Measurements from ENCODE around the gene NEDD4.
"Not testable (repeated sequence)": the region's sequence is repeated elsewhere in the genome, so short reads cannot be mapped to it uniquely, and the experiment has no call there.

The NEDD4 gene

DNA sequence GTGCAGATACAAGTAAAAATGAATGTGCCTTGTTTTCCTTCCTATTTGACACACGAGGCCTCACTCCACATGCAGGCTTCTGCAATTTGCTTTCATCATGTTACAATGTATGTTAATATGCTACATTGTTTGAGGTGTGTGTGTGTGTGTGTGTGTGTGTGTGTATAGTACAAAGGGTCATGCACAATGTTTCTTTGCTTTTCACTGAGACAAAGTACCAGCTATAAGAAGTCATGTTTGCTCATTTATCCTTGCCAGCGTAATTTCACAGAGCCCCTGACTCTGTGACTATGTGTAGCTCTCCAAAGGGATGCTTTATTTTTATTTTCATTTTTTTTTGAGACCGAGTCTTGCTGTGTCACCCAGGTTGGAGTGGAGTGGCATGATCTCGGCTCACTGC lies 38.0 kb upstream of the NEDD4 start:
- 96% methylated on average over 4 of the region's 4 CpGs for WGBS
- H3K4me3 ChIP-seq (ENCODE audit: low read length): no peak overlapping the region
- H3K27ac ChIP-seq (ENCODE audit: low read depth, low read length): no peak overlapping the region
- H3K4me1 ChIP-seq (ENCODE audit: insufficient read depth, low read length): no peaks in the 10 kb centered on the region
- no peaks in the 10 kb centered on the region for H3K9me3 ChIP-seq (ENCODE audit: insufficient read depth, low read depth, low read length)
- H3K27me3 ChIP-seq (ENCODE audit: insufficient read depth, low read length): no peaks in the 10 kb centered on the region
- H3K36me3 ChIP-seq (ENCODE audit: insufficient read depth, low read length): no peaks in the 10 kb centered on the region
- H3K9ac ChIP-seq (ENCODE audit: low read depth, low read length): no peak overlapping the region

DNA sequence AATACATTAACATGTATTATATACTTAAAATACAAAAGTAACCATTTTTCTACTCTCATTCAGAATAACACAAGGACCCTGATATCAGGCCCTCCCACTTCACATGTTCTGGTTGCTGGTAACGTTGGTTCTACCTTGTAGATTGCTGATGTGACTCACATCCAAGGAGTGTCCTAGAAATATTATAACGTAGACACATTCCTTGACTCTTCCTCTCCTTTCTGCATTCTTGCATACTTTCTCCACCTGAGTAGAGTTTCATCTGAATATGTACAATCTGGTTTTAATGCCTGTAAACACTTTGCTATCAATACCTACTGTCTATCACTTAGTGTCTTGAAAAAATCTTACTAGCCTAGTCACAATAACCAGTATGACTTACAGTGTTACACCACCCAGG lies 35.0 kb upstream of the NEDD4 start:
- H3K36me3 ChIP-seq (ENCODE audit: insufficient read depth, low read length): no peaks in the 10 kb centered on the region
- H3K4me3 ChIP-seq (ENCODE audit: low read length): no peak overlapping the region
- H3K9ac ChIP-seq (ENCODE audit: low read depth, low read length): no peak overlapping the region
- H3K9me3 ChIP-seq (ENCODE audit: insufficient read depth, low read depth, low read length): peaks cover 10% of the 10 kb centered on the region; the same call in 1 of the 2 replicates
- no peak overlapping the region for H3K27ac ChIP-seq (ENCODE audit: low read depth, low read length)
- H3K4me1 ChIP-seq (ENCODE audit: insufficient read depth, low read length): no peaks in the 10 kb centered on the region
- WGBS: 94% methylated on average over 2 of the region's 2 CpGs
- H3K27me3 ChIP-seq (ENCODE audit: insufficient read depth, low read length): no peaks in the 10 kb centered on the region

DNA sequence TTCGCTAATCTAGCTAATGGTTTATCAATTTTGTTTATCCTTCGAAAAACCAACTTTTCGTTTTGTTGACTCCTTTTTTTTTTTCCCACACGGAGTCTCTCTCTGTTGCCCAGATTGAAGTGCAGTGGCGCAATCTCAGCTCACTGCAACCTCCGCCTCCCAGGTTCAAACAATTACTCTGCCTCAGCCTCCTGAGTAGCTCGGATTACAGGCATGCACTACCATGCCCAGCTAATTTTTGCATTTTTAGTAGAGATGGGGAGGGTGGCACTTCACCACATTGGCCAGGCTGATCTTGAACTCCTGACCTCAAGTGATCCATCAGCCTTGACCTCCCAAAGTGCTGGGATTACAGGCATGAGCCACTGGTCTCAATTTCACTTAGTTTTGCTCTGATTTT lies 29.7 kb upstream of the NEDD4 start:
- not testable (repeated sequence) for H3K27me3 ChIP-seq (ENCODE audit: insufficient read depth, low read length); H3K9ac ChIP-seq (ENCODE audit: low read depth, low read length); H3K4me3 ChIP-seq (ENCODE audit: low read length); H3K27ac ChIP-seq (ENCODE audit: low read depth, low read length); H3K4me1 ChIP-seq (ENCODE audit: insufficient read depth, low read length); H3K36me3 ChIP-seq (ENCODE audit: insufficient read depth, low read length)
- 91% methylated on average over 7 of the region's 7 CpGs for WGBS
- peaks cover 10% of the 10 kb centered on the region; the same call in 1 of the 2 replicates for H3K9me3 ChIP-seq (ENCODE audit: insufficient read depth, low read depth, low read length)

DNA sequence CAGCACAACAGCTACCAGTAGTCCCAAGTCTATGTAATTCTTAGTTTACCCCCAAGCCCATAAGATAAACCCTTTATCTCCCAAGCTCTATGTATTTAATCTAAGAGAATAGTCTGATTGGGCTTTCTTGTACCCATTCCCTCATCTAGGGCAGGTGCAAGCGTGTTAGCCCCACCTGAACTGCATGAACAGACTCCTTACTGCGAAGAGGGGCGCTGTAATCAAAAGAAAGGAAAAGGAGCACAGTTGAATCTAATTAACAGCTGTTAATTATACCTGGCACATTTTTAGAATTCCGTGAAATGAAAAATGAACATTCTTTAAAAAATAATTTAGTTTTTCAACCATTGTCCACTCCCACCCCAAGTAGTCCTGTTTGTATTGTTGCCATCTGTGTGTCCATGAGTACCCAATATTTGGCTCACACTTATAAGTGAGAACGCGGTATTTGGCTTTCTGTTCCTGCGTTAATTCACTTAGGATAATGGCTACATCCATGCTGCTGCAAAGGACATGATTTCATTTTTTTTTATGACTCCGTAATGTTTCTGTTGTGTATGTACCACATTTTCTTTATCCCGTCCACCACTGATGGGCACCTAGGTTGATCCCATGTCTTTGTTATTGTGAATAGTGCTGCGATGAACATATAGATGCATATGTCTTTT lies 26.5 kb upstream of the NEDD4 start:
- no peaks in the 10 kb centered on the region for H3K4me1 ChIP-seq (ENCODE audit: insufficient read depth, low read length)
- H3K4me3 ChIP-seq (ENCODE audit: low read length): no peak overlapping the region
- no peak overlapping the region for H3K27ac ChIP-seq (ENCODE audit: low read depth, low read length)
- no peaks in the 10 kb centered on the region for H3K36me3 ChIP-seq (ENCODE audit: insufficient read depth, low read length)
- H3K9me3 ChIP-seq (ENCODE audit: insufficient read depth, low read depth, low read length): peaks cover 5% of the 10 kb centered on the region; the same call in 1 of the 2 replicates
- WGBS: 97% methylated on average over 10 of the region's 10 CpGs
- no peaks in the 10 kb centered on the region for H3K27me3 ChIP-seq (ENCODE audit: insufficient read depth, low read length)
- no peak overlapping the region for H3K9ac ChIP-seq (ENCODE audit: low read depth, low read length)

DNA sequence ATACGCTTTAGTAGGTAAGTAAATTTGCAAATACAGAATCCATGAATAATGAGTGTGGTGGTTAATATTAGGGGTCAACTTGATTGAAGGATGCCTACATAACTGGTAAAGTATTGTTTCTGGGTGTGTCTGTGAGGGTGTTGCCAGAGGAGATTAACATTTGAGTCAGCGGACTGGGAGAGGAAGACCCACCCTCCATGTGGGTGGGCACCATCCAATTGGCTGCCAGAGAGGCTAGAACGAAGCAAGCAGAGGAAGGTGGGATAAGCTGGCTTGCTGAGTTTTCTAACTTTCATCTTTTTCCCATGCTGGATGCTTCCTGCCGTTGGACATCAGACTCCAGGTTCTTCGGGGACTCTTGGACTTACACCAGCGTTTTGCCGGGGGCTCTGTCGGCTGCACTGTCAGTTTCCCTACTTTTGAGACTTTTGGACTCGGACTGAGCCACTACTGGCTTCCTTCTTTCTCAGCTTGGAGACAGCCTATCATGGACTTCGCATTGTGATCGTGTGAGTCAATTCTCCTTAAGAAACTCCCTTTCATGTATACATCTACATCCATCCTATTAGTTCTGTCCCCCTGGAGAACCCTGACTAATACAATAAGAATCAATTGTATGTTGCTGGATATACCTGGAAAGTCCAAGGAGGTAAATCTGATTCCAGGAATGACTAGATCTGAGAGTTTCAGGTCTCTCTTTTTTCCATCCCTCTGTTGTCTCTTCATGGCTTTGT lies 25.8 kb upstream of the NEDD4 start:
- WGBS: 92% methylated on average over 11 of the region's 11 CpGs
- H3K4me1 ChIP-seq (ENCODE audit: insufficient read depth, low read length): no peaks in the 10 kb centered on the region
- no peaks in the 10 kb centered on the region for H3K36me3 ChIP-seq (ENCODE audit: insufficient read depth, low read length)
- H3K9me3 ChIP-seq (ENCODE audit: insufficient read depth, low read depth, low read length): peaks cover 10% of the 10 kb centered on the region
- no peak overlapping the region for H3K4me3 ChIP-seq (ENCODE audit: low read length)
- no peak overlapping the region for H3K9ac ChIP-seq (ENCODE audit: low read depth, low read length)
- H3K27ac ChIP-seq (ENCODE audit: low read depth, low read length): no peak overlapping the region
- H3K27me3 ChIP-seq (ENCODE audit: insufficient read depth, low read length): no peaks in the 10 kb centered on the region

DNA sequence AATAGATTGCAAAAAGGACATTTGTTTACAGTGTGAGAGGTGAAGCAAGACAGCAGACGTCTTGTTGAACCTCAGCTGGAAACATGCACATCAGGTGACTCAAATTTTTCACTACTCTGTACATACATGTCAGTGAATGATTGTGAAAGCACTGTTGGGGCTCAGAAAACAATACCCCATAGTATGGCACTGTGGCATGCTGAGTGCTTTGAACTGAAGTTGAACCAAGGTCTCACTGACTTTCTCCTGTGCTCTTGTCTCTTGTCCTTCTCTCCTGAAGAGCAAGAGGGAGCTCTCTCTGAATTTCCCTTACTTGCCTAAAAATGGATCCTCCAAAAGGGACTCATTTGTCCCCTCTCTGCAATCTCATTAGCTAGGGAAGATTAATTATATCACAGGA lies 24.5 kb upstream of the NEDD4 start:
- no peak overlapping the region for H3K27ac ChIP-seq (ENCODE audit: low read depth, low read length)
- H3K9ac ChIP-seq (ENCODE audit: low read depth, low read length): no peak overlapping the region
- H3K4me1 ChIP-seq (ENCODE audit: insufficient read depth, low read length): no peaks in the 10 kb centered on the region
- peaks cover 5% of the 10 kb centered on the region; the same call in 1 of the 2 replicates for H3K9me3 ChIP-seq (ENCODE audit: insufficient read depth, low read depth, low read length)
- H3K36me3 ChIP-seq (ENCODE audit: insufficient read depth, low read length): no peaks in the 10 kb centered on the region
- H3K27me3 ChIP-seq (ENCODE audit: insufficient read depth, low read length): no peaks in the 10 kb centered on the region
- 87% methylated on average over 1 of the region's 1 CpG for WGBS
- H3K4me3 ChIP-seq (ENCODE audit: low read length): no peak overlapping the region

DNA sequence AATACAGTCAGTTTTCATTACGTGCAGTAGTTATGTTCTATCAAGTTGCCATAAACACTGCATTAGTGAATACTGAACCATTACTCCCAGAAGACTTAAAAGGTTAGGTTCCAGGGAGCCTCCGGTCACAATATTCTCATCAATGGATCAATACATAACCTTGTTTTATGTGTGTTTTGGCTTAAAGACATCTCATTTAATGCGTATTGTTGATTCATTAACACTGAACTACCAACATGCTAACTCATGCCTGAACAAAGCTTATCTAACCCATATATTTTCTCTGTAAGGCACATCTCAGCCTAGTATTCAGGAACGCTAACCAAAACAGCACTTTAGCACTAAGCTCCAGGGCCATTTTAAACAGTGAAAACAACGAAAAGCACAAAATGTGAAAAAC lies 24.1 kb upstream of the NEDD4 start:
- H3K36me3 ChIP-seq (ENCODE audit: insufficient read depth, low read length): no peaks in the 10 kb centered on the region
- H3K27me3 ChIP-seq (ENCODE audit: insufficient read depth, low read length): no peaks in the 10 kb centered on the region
- no peaks in the 10 kb centered on the region for H3K4me1 ChIP-seq (ENCODE audit: insufficient read depth, low read length)
- peaks cover 5% of the 10 kb centered on the region; the same call in 1 of the 2 replicates for H3K9me3 ChIP-seq (ENCODE audit: insufficient read depth, low read depth, low read length)
- 96% methylated on average over 5 of the region's 5 CpGs for WGBS
- H3K9ac ChIP-seq (ENCODE audit: low read depth, low read length): no peak overlapping the region
- no peak overlapping the region for H3K27ac ChIP-seq (ENCODE audit: low read depth, low read length)
- no peak overlapping the region for H3K4me3 ChIP-seq (ENCODE audit: low read length)

DNA sequence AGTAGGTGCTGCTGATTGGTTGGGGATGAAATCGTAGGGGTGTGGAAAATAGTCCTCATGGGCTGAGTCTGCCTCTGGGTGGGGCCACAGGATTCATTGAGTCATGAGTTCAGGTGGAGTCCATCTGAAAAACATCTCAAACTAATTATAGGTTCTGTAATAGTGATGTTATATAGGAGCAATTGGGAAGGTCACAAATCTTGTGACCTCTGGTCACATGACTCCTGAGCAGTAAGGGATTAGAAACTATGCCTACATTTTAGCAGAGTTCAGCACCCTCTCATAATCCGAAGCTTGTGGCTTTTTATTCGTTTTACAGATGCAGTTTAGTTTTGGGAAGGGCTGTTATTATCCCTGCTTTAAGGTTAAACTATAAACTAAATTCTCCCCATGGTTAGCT lies 22.9 kb upstream of the NEDD4 start:
- Histone ChIP-seq H3K27ac (ENCODE audit: low read depth, low read length) (no peak overlapping the region), H3K9me3 (ENCODE audit: insufficient read depth, low read depth, low read length) (peaks cover 5% of the 10 kb centered on the region; the same call in 1 of the 2 replicates), H3K9ac (ENCODE audit: low read depth, low read length) (no peak overlapping the region), H3K36me3 (ENCODE audit: insufficient read depth, low read length) (no peaks in the 10 kb centered on the region), H3K4me3 (ENCODE audit: low read length) (no peak overlapping the region), H3K4me1 (ENCODE audit: insufficient read depth, low read length) (no peaks in the 10 kb centered on the region), H3K27me3 (ENCODE audit: insufficient read depth, low read length) (no peaks in the 10 kb centered on the region)
- 89% methylated on average over 1 of the region's 3 CpGs for WGBS

DNA sequence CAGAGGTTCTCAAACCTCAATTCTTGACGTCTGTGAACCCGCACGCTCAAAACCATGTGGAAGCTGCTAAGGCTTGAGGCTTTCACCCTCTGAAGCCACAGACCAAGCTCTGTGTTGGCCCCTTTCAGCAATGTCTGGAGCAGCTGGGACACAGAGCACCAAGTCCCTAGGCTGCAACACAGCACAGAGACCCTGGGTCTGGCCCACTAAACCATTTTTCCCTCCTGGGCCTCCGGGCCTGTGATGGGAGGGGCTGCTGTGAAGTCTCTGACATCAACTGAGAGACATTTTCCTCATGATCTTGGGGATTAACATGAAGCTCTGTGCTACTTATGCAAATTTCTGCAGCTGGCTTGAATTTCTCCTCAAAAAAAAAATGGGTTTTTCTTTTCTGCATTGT lies 21.3 kb upstream of the NEDD4 start:
- Histone ChIP-seq H3K36me3 (ENCODE audit: insufficient read depth, low read length) (no peaks in the 10 kb centered on the region), H3K4me3 (ENCODE audit: low read length) (no peak overlapping the region), H3K9me3 (ENCODE audit: insufficient read depth, low read depth, low read length) (peaks cover 5% of the 10 kb centered on the region; the same call in 1 of the 2 replicates), H3K27ac (ENCODE audit: low read depth, low read length) (no peak overlapping the region), H3K27me3 (ENCODE audit: insufficient read depth, low read length) (no peaks in the 10 kb centered on the region), H3K4me1 (ENCODE audit: insufficient read depth, low read length) (no peaks in the 10 kb centered on the region), H3K9ac (ENCODE audit: low read depth, low read length) (no peak overlapping the region)
- WGBS: 93% methylated on average over 4 of the region's 4 CpGs

DNA sequence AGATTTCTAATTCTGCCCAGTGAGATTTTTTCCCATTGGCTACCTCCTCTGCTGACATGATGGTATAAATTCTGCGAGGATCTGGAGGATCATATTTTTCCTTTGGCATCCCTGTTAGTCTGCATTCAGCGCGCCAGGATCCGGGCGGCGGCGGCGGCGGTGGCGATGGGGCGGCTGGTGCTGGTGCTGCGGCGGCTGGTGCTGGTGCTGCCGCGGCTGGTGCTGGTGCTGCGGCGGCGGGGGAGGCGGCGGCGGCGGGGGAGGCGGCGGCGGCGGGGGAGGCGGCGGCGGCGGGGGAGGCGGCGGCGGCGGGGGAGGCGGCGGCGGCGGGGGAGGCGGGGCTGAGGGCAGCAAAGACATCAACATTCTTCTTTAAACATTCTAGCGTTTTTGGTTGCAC lies 13.6 kb upstream of the NEDD4 start:
- 1% methylated on average over 16 of the region's 40 CpGs for WGBS
- H3K9me3 ChIP-seq (ENCODE audit: insufficient read depth, low read depth, low read length); H3K27ac ChIP-seq (ENCODE audit: low read depth, low read length); H3K9ac ChIP-seq (ENCODE audit: low read depth, low read length); H3K36me3 ChIP-seq (ENCODE audit: insufficient read depth, low read length); H3K4me1 ChIP-seq (ENCODE audit: insufficient read depth, low read length): not testable (repeated sequence)
- peaks cover 16% of the 10 kb centered on the region for H3K27me3 ChIP-seq (ENCODE audit: insufficient read depth, low read length)
- peak overlapping the region; percentile 58 for H3K4me3 ChIP-seq (ENCODE audit: low read length)

DNA sequence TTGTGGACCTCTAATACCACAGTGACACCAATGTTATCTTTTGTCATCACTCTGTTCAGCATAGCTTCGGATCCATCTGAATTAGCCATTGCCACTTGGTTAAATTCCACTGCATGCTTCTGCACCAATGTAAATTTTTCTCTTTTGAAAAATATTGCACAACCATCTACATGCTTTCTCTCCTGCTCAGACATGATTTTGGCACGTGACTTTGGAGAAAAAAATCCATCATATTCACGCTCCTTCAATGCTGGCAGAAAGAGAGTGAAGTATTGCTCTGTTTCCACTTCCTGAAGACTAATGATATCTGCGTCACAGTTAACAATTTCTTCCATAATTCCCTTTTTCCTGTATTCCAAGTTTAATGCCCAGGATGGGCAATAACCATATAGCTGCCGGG lies 13.0 kb upstream of the NEDD4 start:
- not testable (repeated sequence) for H3K4me1 ChIP-seq (ENCODE audit: insufficient read depth, low read length); H3K9ac ChIP-seq (ENCODE audit: low read depth, low read length); H3K27ac ChIP-seq (ENCODE audit: low read depth, low read length); H3K9me3 ChIP-seq (ENCODE audit: insufficient read depth, low read depth, low read length); H3K36me3 ChIP-seq (ENCODE audit: insufficient read depth, low read length); H3K4me3 ChIP-seq (ENCODE audit: low read length)
- 93% methylated on average over 5 of the region's 5 CpGs for WGBS
- peaks cover 16% of the 10 kb centered on the region for H3K27me3 ChIP-seq (ENCODE audit: insufficient read depth, low read length)
